Naive B cell (primary cell): ENCODE results near the gene CDC7. TPM values are rescaled to one million over a fixed set of nuclear protein-coding genes. Genes with fewer than 3 reads are reported as not detected.

Experiments
- ATAC-seq, 2 donors: fragments of 150-1000 bp; cut with Tn5 transposase; 2 replicates each; pipeline ENCODE4 v1.10.0; 2021; ENCODE audit warnings: low read depth in 2 of 2, mild to moderate bottlenecking in 2 of 2, moderate library complexity in 2 of 2
- DNase-seq: peaks from one replicate; pipeline ENCODE4 v3.0.0; 2022
- H3K27ac Mint-ChIP-seq, 6 donors: one replicate each; pipeline ENCODE4 v1.8.0; 2020 to 2022; ENCODE audit warnings: mild to moderate bottlenecking in 6 of 6, mixed read lengths in 6 of 6, moderate library complexity in 5 of 6, inconsistent platforms in 2 of 6
- H3K27me3 Mint-ChIP-seq, 3 donors: one replicate each; pipeline ENCODE4 v1.8.0; 2021 to 2022; ENCODE audit warnings: mixed read lengths in 3 of 3, mild to moderate bottlenecking in 1 of 3
- H3K36me3 Mint-ChIP-seq, 2 donors: one replicate each; pipeline ENCODE4 v1.8.0; 2020 to 2022; ENCODE audit warnings: mixed read lengths in 2 of 2, inconsistent platforms in 1 of 2, mild to moderate bottlenecking in 1 of 2
- H3K4me1 Mint-ChIP-seq, 3 donors: one replicate each; pipeline ENCODE4 v1.8.0; 2020 to 2022; ENCODE audit warnings: mixed read lengths in 3 of 3, inconsistent platforms in 1 of 3, mild to moderate bottlenecking in 1 of 3, moderate library complexity in 1 of 3
- H3K4me3 Mint-ChIP-seq, 8 donors: one replicate each; pipeline ENCODE4 v1.8.0; 2020 to 2022; ENCODE audit warnings: mild to moderate bottlenecking in 8 of 8, mixed read lengths in 8 of 8, moderate library complexity in 8 of 8, inconsistent platforms in 2 of 8
- H3K9me3 Mint-ChIP-seq, 7 donors: one replicate each; pipeline ENCODE4 v1.8.0; 2020 to 2022; ENCODE audit warnings: mixed read lengths in 7 of 7, mild to moderate bottlenecking in 5 of 7, inconsistent platforms in 2 of 7, moderate library complexity in 1 of 7
- polyA plus RNA-seq, 6 donors: library from polyadenylated mRNA; unstranded; fragments of 300-500 nt; fragmentation: Illumina TruSeq; gene quantifications; one replicate each; pipeline ENCODE4 v1.2.3, GENCODE V29; 2021; ENCODE audit warnings: low read depth in 6 of 6

The CDC7 gene
- polyA plus RNA-seq, 6 donors from 2014 or later = 0.96 to 5.3 (median 2.9) TPM

DNA sequence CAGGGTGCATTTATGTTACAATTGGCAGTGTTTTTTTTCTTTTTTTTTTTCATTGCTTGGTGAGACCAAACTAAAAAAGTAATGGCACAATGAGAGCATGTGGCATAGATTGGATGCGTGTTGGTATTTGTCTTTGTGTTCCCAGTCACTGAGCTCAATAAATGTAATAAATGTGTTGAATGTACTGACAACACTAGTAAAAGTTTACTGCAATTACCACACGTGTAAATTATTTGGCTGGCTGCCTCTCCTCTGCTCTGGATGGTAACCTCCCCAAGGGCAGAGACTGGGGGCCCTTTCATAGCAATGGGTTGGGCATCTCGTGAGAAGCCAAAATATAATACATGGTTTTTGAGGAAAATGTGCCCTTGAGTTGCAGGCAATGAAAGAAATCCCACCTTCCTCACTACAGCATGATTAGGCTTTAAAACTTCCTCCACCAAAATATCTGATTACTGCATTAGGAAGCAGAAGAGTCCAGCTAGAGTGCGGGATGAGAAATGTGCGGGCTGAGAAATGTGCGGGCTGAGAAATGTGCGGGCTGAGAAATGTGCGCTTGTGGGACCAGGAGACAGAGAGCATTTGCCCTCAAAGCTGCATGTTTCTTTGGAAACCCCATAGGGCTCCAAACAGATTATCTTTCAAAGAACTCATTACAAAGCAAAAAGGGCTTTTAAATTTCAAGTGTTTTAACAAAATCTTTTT lies 58.5 kb downstream of the CDC7 start:
- Mint-ChIP-seq H3K36me3 (peaks cover 0 to 5% of the 10 kb centered on the region in 2 donors), H3K4me3 (no peak overlapping the region), H3K9me3 (peaks cover 0 to 4% (median 2%) of the 10 kb centered on the region in 7 donors), H3K4me1 (no peaks in the 10 kb centered on the region), H3K27ac (no peak overlapping the region), H3K27me3 (no peaks in the 10 kb centered on the region)
- ATAC-seq (no peak), DNase-seq (no peak)

DNA sequence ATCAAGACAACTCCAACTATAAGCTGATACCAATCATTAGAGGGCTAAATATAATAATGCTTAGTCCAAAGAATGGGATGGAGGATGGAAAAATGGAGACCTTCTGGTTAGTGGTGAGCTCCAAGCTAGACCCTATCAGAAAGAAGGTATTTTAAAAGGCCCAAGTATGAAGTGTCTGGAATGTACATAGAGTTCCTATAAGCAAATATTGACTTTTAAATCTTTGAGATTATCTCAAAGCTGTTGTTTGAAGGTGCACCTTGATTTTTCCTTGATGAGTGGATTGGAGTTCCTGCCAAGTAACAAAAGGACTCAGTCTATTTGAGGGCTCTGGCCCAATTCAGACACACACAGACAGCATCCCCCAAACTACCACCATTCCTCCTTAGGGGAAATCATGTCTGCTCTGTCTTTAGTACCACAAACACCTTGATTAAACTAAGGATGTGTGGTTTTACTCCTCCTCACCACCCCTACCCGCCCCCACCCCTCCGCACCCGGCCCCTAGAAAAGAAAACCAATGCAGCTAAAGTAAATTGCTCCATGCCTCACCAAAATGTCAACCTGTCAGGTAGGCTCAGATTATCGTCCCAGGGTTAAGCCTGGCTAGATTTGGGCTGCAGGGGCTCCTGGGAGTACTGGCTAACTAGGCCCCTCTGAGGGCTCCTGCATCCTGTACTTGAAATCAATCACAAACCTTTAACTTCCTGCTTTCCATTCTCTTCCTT lies 59.4 kb downstream of the CDC7 start:
- Mint-ChIP-seq H3K9me3 (peaks cover 0 to 5% (median 2%) of the 10 kb centered on the region in 7 donors), H3K27me3 (no peaks in the 10 kb centered on the region), H3K4me1 (no peaks in the 10 kb centered on the region), H3K4me3 (no peak overlapping the region), H3K27ac (no peak overlapping the region), H3K36me3 (peaks cover 0 to 7% of the 10 kb centered on the region in 2 donors)
- ATAC-seq (no peak), DNase-seq (no peak)

DNA sequence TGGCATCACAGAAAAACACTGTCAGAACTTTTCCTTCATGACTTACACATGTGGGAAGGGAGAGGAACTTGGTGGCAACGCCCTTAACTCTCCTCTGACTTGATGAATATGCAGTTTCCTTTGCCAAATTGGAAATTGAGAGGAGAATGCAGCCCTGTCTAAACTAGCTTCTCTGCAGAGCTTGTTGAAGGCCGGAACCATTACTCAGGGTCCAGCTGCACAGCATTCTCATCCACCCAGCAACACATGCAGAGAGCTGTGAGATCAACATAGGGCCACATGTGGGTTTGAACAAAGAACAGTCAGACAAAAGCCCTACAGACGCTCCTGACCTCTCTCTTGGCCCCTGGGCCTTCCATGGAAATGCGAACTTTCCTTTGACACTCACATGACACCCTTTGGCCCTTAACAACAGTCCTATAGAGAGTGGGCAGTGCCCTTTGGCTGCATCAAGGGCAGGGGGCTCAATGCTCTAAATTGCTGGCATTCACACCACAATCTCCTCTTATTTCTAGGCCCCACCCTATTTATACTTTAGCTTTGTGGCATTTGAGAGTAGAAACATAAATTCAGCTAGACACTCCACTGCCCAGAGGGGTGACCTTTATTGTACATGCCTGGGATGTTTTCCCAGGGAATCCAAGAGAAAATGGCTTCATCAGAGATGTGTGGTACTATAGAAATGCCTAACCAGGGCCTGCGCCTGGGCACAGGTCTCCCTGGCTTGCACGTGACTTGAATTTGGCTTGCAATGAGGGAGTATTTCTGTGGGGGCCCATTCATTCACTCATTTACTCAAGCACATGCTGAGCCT lies 64.4 kb downstream of the CDC7 start:
- ATAC-seq = no peak
- peaks cover 6 to 10% (median 6%) of the 10 kb centered on the region in 3 donors for H3K4me1 Mint-ChIP-seq
- H3K27ac Mint-ChIP-seq = no peak overlapping the region
- no peaks in the 10 kb centered on the region for H3K27me3 Mint-ChIP-seq
- H3K36me3 Mint-ChIP-seq = peaks cover 0 to 7% of the 10 kb centered on the region in 2 donors
- H3K9me3 Mint-ChIP-seq = peaks cover 0 to 5% (median 2%) of the 10 kb centered on the region in 7 donors
- no peak overlapping the region for H3K4me3 Mint-ChIP-seq
- no peak for DNase-seq

GRCh38 chr1:91567583-91567982 lies 66.9 kb downstream of the CDC7 start:
- H3K4me3 Mint-ChIP-seq = no peak overlapping the region
- ATAC-seq (no peak), DNase-seq (no peak)
- H3K27me3 Mint-ChIP-seq = no peaks in the 10 kb centered on the region
- peaks cover 0 to 5% (median 2%) of the 10 kb centered on the region in 7 donors for H3K9me3 Mint-ChIP-seq
- H3K36me3 Mint-ChIP-seq = peaks cover 0 to 7% of the 10 kb centered on the region in 2 donors
- no peak overlapping the region for H3K27ac Mint-ChIP-seq
- H3K4me1 Mint-ChIP-seq = peaks cover 17 to 31% (median 28%) of the 10 kb centered on the region in 3 donors

DNA sequence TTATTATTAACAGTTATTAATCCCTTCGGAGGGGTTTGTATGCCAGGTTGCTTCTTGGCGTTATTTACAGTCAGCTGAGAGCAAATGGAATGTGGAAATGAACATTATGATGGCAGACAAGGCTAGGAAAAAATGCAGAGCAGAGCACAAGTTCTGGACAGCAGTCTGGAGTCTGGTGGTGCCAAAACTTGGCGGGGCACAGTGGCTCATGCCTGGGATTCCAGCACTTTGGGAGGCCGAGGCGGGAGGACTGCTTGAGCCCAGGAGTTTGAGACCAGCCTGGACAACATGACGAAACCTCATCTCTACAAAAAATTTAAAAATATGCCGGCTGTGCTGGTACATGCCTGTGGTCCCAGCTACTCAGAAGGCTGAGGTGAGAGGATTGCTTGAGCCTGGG lies 67.6 kb downstream of the CDC7 start:
- ATAC-seq (no peak), DNase-seq (no peak)
- Mint-ChIP-seq H3K36me3 (peaks cover 0 to 7% of the 10 kb centered on the region in 2 donors), H3K9me3 (peaks cover 0 to 5% (median 2%) of the 10 kb centered on the region in 7 donors), H3K4me1 (peaks cover 19 to 35% (median 28%) of the 10 kb centered on the region in 3 donors), H3K27me3 (no peaks in the 10 kb centered on the region), H3K27ac (peak overlapping the region in 2 of 6 donors; percentile 50 to 51), H3K4me3 (no peak overlapping the region)

DNA sequence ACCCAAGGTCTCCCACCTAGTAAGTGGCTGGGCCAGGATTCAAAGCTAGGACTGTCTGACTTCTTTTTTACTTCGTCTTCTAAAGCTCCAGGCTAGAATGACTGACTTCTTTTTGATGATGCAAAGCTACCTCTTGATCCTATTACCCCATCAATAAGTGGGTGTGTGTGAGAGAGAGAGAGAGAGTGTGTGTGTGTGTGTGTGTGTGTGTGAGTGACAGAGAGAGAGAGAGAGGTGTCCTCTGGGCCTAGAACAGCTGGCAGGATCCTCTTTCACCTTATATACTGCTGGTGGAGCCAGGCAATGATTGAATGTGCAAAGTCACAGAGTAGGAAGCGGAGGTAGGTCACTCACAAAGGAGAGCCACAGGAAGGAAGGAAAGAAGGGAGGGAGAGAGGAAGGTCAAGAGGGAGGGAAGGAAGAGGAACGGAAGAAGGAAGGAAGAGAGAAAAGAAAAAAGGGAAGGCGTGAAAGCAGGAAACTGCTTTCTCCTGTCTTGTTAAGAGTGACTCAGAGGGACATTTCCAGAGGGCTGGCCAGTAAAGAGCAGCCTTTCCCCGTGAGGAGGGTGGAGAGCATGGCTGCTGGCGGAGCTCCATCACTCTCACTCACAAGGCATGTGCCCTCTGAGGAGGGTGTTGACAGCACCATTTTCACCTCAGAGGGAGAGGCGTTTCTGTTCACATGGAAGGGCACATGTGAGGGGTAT lies 68.9 kb downstream of the CDC7 start:
- ATAC-seq = no peak
- no peak for DNase-seq
- peaks cover 22 to 44% (median 30%) of the 10 kb centered on the region in 3 donors for H3K4me1 Mint-ChIP-seq
- peak overlapping the region in 1 of 8 donors; percentile 25 for H3K4me3 Mint-ChIP-seq
- no peaks in the 10 kb centered on the region for H3K27me3 Mint-ChIP-seq
- peak overlapping the region in 4 of 6 donors; percentile 56 to 94 (median 80) for H3K27ac Mint-ChIP-seq
- no peaks in the 10 kb centered on the region for H3K36me3 Mint-ChIP-seq
- H3K9me3 Mint-ChIP-seq = peaks cover 0 to 1% (median 0%) of the 10 kb centered on the region in 7 donors

DNA sequence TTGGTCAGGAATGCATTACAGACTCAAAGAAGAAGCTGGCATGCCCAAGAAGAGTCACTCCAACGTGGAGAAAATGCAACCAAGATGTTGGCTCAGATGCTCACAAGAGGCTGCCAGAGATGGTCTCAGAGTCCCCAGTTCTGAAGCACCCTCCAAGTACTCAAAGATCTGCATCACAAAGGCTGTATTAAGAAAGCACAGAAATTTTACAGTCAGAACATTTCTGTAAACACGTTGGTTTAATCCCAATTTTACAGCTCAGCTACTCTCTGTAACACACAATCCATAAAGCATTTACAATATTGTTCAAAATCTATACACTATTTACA lies 69.4 kb downstream of the CDC7 start:
- DNase-seq = no peak
- Mint-ChIP-seq H3K27ac (peak overlapping the region in 5 of 6 donors; percentile 42 to 89 (median 69)), H3K27me3 (no peaks in the 10 kb centered on the region), H3K4me1 (peaks cover 22 to 44% (median 30%) of the 10 kb centered on the region in 3 donors), H3K4me3 (no peak overlapping the region), H3K9me3 (peaks cover 0 to 1% (median 0%) of the 10 kb centered on the region in 7 donors), H3K36me3 (no peaks in the 10 kb centered on the region)
- ATAC-seq = no peak

DNA sequence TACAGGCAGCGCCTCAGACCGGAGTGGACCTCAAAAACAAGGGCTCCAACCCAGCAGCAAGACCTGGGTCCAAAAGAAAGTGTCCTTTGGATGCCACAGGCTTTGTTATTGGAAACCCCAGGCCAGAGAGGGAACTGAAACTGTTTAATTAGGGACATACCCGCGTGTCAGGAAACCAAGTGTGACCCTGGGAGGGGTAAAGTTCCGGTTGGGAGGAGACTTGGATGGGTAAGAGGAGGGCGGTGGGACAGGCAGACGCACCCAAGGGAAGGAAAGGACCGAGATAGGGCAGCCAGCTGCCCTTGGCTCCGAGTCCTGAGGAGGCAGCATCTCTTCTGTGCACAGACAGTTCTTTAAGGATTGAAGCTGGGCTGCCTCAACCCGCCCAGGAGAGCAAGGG lies 71.4 kb downstream of the CDC7 start:
- ATAC-seq = peak; percentile 88 to 93
- H3K4me1 Mint-ChIP-seq = peaks cover 36 to 60% (median 46%) of the 10 kb centered on the region in 3 donors
- peak; percentile 67 for DNase-seq
- no peaks in the 10 kb centered on the region for H3K27me3 Mint-ChIP-seq
- H3K9me3 Mint-ChIP-seq = peaks cover 0 to 1% (median 0%) of the 10 kb centered on the region in 7 donors
- peak overlapping the region in 7 of 8 donors; percentile 37 to 87 (median 62) for H3K4me3 Mint-ChIP-seq
- no peaks in the 10 kb centered on the region for H3K36me3 Mint-ChIP-seq
- H3K27ac Mint-ChIP-seq = peak overlapping the region; percentile 0 to 90 (median 60)

Other genes with a start within 250 kb of the CDC7 start
- not detected for gene HFM1, start 96.0 kb upstream of the CDC7 start, polyA plus RNA-seq